ENCODE data around the gene SLC22A31. TPM values are rescaled to one million over a fixed set of nuclear protein-coding genes. Genes with fewer than 3 reads are reported as not detected.

SLC22A31 gene
- total and polyA plus RNA-seq, 2 donors (not counting 3 experiments of a cell fraction or from before 2014, with no cell fraction given) = 1.0 TPM; not detected in 1

GRCh38 chr16:89243664-89244063 is 43.3 kb upstream of the SLC22A31 start:
- no peak overlapping the region for H3K9ac ChIP-seq (replicated peaks; ENCODE audit: extremely low read depth, insufficient read depth, low read length)
- no peaks in the 10 kb centered on the region for H3K9me1 ChIP-seq (replicated peaks; ENCODE audit: control insufficient read depth, extremely low read depth, insufficient read depth, low read length)
- H3K27me3 ChIP-seq (ENCODE audit: control insufficient read depth in 2 of 2, insufficient read depth in 2 of 2, low read length in 2 of 2) = no peaks in the 10 kb centered on the region
- H3K27ac ChIP-seq (ENCODE audit: insufficient read depth, low read depth, low read length) = no peak overlapping the region
- no peak for DNase-seq (ENCODE audit: low read depth, low spot score)
- peaks cover 5% of the 10 kb centered on the region for H3K4me1 ChIP-seq (ENCODE audit: control insufficient read depth, extremely low read depth, insufficient read depth, low read length)
- no peaks in the 10 kb centered on the region for H3K79me2 ChIP-seq (ENCODE audit: control insufficient read depth, insufficient read depth, low read length)
- TF ChIP-seq MAX (IDR thresholded peaks at IDR 0.05; ENCODE audit: insufficient read depth, insufficient read length) = no peak
- TF ChIP-seq POLR2AphosphoS5 (IDR thresholded peaks at IDR 0.05; ENCODE audit: insufficient read depth, low read depth, low read length) = no peak
- TF ChIP-seq EZH2 (IDR thresholded peaks at IDR 0.05; ENCODE audit: borderline replicate concordance, low read depth, low read length, severe bottlenecking) = no peak
- no peak for TF ChIP-seq GATA2 (IDR thresholded peaks at IDR 0.05; ENCODE audit: insufficient read depth, insufficient read length, low read depth, low read length)
- TF ChIP-seq JUN (IDR thresholded peaks at IDR 0.05; ENCODE audit: borderline replicate concordance, insufficient read depth, insufficient read length, low read depth) = no peak
- no peak for TF ChIP-seq CTCF (IDR thresholded peaks at IDR 0.05; ENCODE audit: extremely low read depth in 1 of 2, insufficient read depth in 1 of 2, low read depth in 1 of 2, low read length in 2 of 2)
- no peak for TF ChIP-seq FOS (IDR thresholded peaks at IDR 0.05; ENCODE audit: borderline replicate concordance, insufficient read depth, low read length)
- no peak for TF ChIP-seq POLR2A (IDR thresholded peaks at IDR 0.05; ENCODE audit: low read depth, low read length)
- no peak for TF ChIP-seq MYC (IDR thresholded peaks at IDR 0.05; ENCODE audit: low read depth, low read length)
- intact Hi-C loops (cut with micrococcal nuclease) = no loop called here
- no peak overlapping the region for H3K4me2 ChIP-seq (ENCODE audit: insufficient read depth, low read length)
- no peak overlapping the region for H3K4me3 ChIP-seq (replicated peaks in 1 of 3; ENCODE audit: insufficient read depth in 1 of 3, low read depth in 1 of 3, low read length in 3 of 3)
- H4K20me1 ChIP-seq (replicated peaks; ENCODE audit: control insufficient read depth, extremely low read depth, insufficient read depth, low read length) = no peaks in the 10 kb centered on the region
- CTCF ChIA-PET = no interaction called here
- no TSS peak for BruUV-seq (replicated peaks)
- no peaks in the 10 kb centered on the region for H3K36me3 ChIP-seq (ENCODE audit: control insufficient read depth in 2 of 2, extremely low read depth in 1 of 2, insufficient read depth in 2 of 2, low read length in 2 of 2)
- H2AFZ ChIP-seq (ENCODE audit: low read depth, low read length) = no peak overlapping the region
- FAIRE-seq = no peak
- H3K9me3 ChIP-seq (replicated peaks; ENCODE audit: control insufficient read depth, insufficient read depth, low read length) = no peaks in the 10 kb centered on the region
- POLR2A ChIA-PET = no interaction called here
- dilution Hi-C loops (cut with MboI; ENCODE audit: extremely low pct_ligation_motif_present, low sequenced_read_pairs) = no loop called here

All from endothelial cell of umbilical vein (primary cell).